ENCODE measurements around the gene TECR.

DNA sequence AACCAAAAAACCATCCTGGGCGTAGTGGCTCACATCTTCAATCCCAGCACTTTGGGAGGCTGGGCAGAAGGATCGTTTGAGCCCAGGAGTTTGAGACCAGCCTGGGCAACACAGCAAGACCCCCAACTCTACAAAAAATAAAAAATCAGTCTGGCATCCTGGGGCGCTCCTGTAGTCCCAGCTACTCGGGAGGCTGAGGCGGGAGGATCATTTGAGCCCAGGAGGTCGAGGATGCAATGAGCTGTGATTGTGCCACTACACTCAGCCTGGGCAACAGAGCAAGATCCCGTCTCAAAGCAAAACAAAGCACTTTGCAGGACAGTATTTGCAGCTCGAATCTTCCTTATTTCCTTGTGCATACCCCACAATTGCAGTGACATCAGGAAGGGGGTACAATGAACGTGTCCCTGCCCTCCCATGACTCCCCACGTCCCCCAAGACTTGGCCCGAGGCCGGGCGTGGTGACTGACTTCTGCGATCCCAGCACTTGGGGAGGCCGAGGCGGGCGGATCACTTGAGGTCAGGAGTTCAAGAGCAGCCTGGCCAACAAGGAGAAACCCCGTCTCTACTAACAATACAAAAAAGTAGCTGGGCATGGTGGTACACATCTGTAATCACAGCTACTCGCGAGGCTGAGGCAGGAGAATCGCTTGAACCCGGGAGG lies 41.6 kb downstream of the TECR start:
- TF ChIP-seq, protein P1, sequence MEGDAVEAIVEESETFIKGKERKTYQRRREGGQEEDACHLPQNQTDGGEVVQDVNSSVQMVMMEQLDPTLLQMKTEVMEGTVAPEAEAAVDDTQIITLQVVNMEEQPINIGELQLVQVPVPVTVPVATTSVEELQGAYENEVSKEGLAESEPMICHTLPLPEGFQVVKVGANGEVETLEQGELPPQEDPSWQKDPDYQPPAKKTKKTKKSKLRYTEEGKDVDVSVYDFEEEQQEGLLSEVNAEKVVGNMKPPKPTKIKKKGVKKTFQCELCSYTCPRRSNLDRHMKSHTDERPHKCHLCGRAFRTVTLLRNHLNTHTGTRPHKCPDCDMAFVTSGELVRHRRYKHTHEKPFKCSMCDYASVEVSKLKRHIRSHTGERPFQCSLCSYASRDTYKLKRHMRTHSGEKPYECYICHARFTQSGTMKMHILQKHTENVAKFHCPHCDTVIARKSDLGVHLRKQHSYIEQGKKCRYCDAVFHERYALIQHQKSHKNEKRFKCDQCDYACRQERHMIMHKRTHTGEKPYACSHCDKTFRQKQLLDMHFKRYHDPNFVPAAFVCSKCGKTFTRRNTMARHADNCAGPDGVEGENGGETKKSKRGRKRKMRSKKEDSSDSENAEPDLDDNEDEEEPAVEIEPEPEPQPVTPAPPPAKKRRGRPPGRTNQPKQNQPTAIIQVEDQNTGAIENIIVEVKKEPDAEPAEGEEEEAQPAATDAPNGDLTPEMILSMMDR (IDR thresholded peaks at IDR 0.05; ENCODE audit: low read depth, low read length): no peak
- no peak for TF ChIP-seq MYC (IDR thresholded peaks at IDR 0.05; ENCODE audit: low read depth, low read length)
